ENCODE results near the gene PAAF1.

Gene PAAF1

DNA sequence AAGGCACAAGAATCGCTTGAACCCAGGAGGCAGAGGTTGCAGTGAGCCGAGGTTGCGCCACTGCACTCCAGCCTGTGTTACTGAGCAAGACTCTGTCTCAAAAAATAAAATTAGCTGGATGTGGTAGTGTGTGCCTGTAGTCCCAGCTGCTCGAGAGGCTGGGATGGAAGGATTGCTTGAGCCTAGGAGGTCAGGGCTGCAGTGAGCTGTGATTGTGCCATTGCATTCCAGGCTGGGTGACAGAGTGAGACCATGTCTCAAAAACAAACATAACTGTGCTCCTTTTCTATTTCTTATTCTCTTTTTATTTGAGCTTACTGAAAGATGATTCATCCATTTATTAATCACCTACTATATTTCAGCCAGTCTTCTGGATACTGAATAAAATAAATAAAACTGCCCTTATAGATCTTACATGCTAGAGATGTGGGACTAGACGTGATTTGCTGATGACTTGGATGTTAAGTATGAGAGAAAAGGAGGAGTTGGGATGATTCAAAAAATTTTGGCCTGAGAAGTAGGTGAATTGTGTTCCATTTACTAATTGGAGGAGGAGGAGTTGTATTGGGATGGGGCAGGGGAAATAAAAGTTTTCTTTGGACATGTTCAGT is 18.0 kb downstream of the PAAF1 start:
- H3K4me3 ChIP-seq (ENCODE audit: control insufficient read depth, low read depth, low read length) = no peak overlapping the region
- TF ChIP-seq, protein P1, sequence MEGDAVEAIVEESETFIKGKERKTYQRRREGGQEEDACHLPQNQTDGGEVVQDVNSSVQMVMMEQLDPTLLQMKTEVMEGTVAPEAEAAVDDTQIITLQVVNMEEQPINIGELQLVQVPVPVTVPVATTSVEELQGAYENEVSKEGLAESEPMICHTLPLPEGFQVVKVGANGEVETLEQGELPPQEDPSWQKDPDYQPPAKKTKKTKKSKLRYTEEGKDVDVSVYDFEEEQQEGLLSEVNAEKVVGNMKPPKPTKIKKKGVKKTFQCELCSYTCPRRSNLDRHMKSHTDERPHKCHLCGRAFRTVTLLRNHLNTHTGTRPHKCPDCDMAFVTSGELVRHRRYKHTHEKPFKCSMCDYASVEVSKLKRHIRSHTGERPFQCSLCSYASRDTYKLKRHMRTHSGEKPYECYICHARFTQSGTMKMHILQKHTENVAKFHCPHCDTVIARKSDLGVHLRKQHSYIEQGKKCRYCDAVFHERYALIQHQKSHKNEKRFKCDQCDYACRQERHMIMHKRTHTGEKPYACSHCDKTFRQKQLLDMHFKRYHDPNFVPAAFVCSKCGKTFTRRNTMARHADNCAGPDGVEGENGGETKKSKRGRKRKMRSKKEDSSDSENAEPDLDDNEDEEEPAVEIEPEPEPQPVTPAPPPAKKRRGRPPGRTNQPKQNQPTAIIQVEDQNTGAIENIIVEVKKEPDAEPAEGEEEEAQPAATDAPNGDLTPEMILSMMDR (conservative IDR thresholded peaks at IDR 0.05; ENCODE audit: control insufficient read depth, insufficient read depth, low read depth, low read length) = no peak
- peak; percentile 78 for DNase-seq (ENCODE audit: low read depth)

DNA sequence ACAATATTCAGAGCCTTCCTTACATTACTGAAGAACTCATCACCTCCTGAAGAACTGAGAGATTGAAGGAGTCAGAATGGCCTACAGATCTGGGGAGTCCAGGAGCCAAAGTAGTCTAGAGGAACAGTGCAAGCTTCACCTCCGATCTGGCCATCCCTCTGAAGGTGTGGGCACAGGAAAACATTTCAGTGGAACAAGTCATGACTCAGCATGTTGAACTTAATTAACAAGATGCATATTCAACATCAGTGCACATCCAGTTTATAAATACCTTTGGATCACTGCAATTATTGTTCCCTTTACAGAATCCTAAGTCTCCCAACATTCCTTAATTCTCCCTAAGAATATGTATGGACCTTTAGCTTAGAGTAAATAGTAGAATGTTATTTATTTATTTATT is 25.5 kb downstream of the PAAF1 start:
- H3K4me3 ChIP-seq (ENCODE audit: control insufficient read depth, low read depth, low read length) = no peak overlapping the region
- DNase-seq (ENCODE audit: low read depth) = no peak
- TF ChIP-seq, protein P1 (conservative IDR thresholded peaks at IDR 0.05; ENCODE audit: control insufficient read depth, insufficient read depth, low read depth, low read length) = no peak

DNA sequence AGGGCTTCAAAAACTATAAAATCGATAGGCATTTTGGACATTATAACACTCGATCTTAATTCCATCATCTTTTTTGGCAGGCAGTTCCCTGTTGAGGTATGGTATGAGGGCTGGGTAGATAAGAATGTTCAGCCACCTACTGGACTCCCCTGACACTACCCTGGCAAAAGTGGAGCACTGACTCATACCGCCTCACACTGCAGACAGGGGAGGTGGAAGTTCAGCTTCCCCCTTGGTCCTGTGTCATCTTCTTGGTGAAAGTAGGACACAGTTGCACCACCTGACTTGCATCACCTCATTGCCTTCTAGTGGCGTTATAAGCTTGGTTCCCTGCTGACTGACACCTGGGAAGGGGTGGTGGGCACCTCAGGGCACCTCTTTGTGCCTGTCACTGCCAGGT is 30.4 kb downstream of the PAAF1 start:
- TF ChIP-seq, protein P1 (conservative IDR thresholded peaks at IDR 0.05; ENCODE audit: control insufficient read depth, insufficient read depth, low read depth, low read length) = peak; percentile 36
- peak; percentile 64 for DNase-seq (ENCODE audit: low read depth)
- no peak overlapping the region for H3K4me3 ChIP-seq (ENCODE audit: control insufficient read depth, low read depth, low read length)

DNA sequence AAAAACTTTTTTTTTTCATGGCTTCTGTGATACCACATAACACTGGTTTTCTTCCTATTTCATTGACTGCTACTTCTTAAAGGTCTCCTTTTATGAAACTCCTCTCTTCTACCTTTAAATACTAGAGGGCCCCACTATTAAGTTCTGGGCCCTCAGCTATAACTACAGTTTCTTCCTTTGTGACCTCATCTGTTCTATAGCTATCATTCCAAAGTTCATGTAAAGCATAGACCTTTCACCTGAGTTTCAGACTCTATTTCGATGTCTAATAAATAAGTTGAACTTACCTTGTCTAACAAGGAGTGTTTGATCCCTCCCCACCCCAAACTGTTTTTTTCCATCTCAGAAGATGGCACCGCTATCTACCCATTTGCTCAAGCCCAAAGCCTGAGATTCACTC is 35.2 kb downstream of the PAAF1 start:
- no peak overlapping the region for H3K4me3 ChIP-seq (ENCODE audit: control insufficient read depth, low read depth, low read length)
- DNase-seq (ENCODE audit: low read depth) = no peak
- TF ChIP-seq, protein P1 (conservative IDR thresholded peaks at IDR 0.05; ENCODE audit: control insufficient read depth, insufficient read depth, low read depth, low read length) = no peak

DNA sequence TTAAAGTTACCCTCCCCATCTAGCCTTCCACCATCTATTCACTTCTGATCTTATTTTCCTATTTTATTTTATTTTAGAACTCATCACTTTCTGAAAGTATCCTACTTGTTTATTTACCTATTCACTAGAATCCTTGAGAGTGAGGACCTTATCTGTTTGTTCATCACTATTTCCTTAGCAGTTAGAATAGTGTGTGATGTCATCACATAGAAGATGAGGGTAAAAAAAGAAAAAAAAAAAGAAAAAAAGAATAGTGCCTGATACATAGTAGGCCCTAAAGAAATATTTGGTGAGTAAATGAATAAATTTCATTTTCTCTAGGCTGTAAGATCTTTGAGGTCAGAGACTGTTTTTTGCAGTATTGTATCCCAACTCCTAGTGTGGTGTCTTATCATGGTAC is 36.7 kb downstream of the PAAF1 start:
- TF ChIP-seq, protein P1 (conservative IDR thresholded peaks at IDR 0.05; ENCODE audit: control insufficient read depth, insufficient read depth, low read depth, low read length) = no peak
- DNase-seq (ENCODE audit: low read depth) = no peak

DNA sequence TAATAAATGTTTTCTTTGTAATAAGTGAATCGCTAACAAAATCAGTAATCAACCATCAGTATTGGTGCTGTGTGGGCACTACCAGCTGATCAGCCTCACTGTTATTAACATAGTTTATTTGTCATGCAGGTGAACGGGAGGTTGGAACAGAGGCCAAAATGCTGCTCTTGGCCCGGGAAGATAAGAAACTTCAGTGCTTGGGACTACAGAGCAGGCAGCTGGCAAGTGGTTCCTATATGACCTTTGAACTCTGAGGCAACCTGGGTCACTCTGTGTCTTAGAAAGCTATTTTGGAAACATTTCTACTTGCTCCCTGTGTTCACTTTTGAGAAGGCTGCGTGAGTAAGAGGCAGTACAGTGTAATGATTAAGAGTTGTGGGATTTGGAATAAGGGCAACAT is 37.5 kb downstream of the PAAF1 start:
- TF ChIP-seq, protein P1 (conservative IDR thresholded peaks at IDR 0.05; ENCODE audit: control insufficient read depth, insufficient read depth, low read depth, low read length) = no peak
- H3K4me3 ChIP-seq (ENCODE audit: control insufficient read depth, low read depth, low read length) = no peak overlapping the region
- DNase-seq (ENCODE audit: low read depth) = no peak

More for the DNA sequence above, 36.7 kb downstream of the PAAF1 start:
- H3K4me3 ChIP-seq (ENCODE audit: control insufficient read depth, low read depth, low read length) = no peak overlapping the region

DNA sequence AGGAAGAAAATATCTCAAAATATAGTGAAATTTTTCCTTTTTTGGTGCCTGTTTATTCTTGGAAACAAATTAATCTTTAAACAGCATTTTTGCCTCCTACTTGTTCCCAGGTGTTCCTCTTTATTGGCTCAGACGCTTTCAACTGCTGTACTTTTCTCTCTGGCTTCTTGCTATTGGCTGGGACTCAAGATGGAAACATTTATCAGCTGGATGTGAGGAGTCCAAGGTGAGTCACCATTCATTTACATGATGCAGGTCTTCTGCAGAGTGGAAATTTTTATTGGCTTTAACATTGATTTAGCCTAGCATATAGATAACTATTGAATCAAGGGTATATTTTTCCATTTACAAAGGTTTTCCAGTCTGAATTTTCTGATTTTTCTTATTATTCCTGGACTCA is 39.6 kb downstream of the PAAF1 start:
- no peak overlapping the region for H3K4me3 ChIP-seq (ENCODE audit: control insufficient read depth, low read depth, low read length)
- TF ChIP-seq, protein P1 (conservative IDR thresholded peaks at IDR 0.05; ENCODE audit: control insufficient read depth, insufficient read depth, low read depth, low read length) = no peak
- peak; percentile 43 for DNase-seq (ENCODE audit: low read depth)

Data from fibroblast of mammary gland (primary cell).